ENCODE data around the gene DDX43.

DNA sequence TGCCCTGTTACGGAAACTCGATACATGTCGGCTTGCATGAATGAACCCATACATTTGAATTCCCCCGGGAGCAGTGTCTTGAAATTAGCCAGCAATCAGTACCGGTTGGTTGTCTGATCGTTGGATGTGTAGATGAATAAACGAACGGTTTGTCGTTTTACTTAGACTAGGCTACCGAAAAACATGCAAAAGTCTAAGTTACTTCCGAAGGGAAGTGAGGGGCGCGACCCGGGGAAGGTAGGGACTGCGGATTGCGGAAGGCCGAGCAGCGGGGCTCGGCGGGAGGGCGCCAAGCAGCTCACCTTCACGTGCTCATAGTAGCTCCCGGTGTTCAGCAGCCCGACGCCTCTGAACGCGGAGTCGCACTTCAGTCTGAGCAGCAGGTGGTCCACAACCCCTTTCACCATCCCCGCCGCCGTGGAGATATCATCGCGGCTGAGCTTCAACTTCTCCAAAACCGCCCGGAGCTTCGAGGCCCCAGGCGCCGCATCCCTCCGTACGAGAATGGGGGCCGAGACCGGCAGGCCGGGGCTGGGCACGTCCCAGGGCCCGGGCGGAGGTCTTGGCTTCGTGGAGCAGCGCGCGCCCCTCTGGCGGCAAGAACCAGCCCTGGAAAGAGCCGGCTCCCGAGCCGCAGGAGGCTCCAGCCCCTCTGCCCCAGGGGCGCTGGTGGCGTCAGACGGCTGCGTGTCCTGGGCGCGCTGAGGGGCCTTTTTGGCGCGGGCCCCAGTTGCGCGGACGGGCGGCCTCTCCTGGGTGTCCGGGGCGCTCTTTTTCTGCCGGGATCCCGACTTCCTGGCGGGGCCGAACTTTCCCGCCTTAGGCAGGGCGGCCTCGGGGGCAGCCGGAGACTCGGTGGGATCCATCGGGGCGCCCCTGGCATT is 56.8 kb downstream of the DDX43 start:
- TF ChIP-seq POLR2A (IDR thresholded peaks at IDR 0.05; ENCODE audit: borderline replicate concordance, extremely low read depth, insufficient read depth, insufficient read length) (no peak), EZH2 (IDR thresholded peaks at IDR 0.05) (no peak)
- TF ChIP-seq, protein P1, sequence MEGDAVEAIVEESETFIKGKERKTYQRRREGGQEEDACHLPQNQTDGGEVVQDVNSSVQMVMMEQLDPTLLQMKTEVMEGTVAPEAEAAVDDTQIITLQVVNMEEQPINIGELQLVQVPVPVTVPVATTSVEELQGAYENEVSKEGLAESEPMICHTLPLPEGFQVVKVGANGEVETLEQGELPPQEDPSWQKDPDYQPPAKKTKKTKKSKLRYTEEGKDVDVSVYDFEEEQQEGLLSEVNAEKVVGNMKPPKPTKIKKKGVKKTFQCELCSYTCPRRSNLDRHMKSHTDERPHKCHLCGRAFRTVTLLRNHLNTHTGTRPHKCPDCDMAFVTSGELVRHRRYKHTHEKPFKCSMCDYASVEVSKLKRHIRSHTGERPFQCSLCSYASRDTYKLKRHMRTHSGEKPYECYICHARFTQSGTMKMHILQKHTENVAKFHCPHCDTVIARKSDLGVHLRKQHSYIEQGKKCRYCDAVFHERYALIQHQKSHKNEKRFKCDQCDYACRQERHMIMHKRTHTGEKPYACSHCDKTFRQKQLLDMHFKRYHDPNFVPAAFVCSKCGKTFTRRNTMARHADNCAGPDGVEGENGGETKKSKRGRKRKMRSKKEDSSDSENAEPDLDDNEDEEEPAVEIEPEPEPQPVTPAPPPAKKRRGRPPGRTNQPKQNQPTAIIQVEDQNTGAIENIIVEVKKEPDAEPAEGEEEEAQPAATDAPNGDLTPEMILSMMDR (IDR thresholded peaks at IDR 0.05 in 2 of 3, conservative IDR thresholded peaks at IDR 0.05 in 1 of 3; ENCODE audit: borderline replicate concordance in 1 of 3, insufficient read depth in 1 of 3, low read depth in 2 of 3, low read length in 2 of 3), result no peak
